Nephron progenitor cell (in vitro differentiated cells): ENCODE measurements around the gene IGF1R.

ENCODE experiments used
- DNase-seq: peaks from one replicate; pipeline ENCODE4 v3.0.0; 2021
- H3K27ac Mint-ChIP-seq: 2 replicates; pipeline ENCODE4 v1.8.0; 2021; ENCODE audit warnings: mild to moderate bottlenecking, moderate library complexity, mixed read lengths
- H3K27me3 Mint-ChIP-seq: 2 replicates; pipeline ENCODE4 v1.8.0; 2021; ENCODE audit warnings: mild to moderate bottlenecking, low read depth, mixed read lengths; ENCODE audit not compliant: poor library complexity
- H3K36me3 Mint-ChIP-seq: 2 replicates; pipeline ENCODE4 v1.8.0; 2021; ENCODE audit warnings: low read depth, mixed read lengths
- H3K4me1 Mint-ChIP-seq: 2 replicates; pipeline ENCODE4 v1.8.0; 2021; ENCODE audit warnings: mixed read lengths
- H3K4me3 Mint-ChIP-seq: 2 replicates; pipeline ENCODE4 v1.8.0; 2021; ENCODE audit warnings: mild to moderate bottlenecking, moderate library complexity, mixed read lengths
- H3K9me3 Mint-ChIP-seq: 2 replicates; pipeline ENCODE4 v1.8.0; 2021; ENCODE audit warnings: mild to moderate bottlenecking, moderate library complexity, mixed read lengths
- TF ChIP-seq, protein P1 (sequence below): fragments of 200-600 bp; sonication (generic); IDR thresholded peaks from 2 replicates; pipeline ENCODE4 v1.5.0; 2021; ENCODE audit warnings: antibody characterized with exemption

Gene IGF1R

DNA sequence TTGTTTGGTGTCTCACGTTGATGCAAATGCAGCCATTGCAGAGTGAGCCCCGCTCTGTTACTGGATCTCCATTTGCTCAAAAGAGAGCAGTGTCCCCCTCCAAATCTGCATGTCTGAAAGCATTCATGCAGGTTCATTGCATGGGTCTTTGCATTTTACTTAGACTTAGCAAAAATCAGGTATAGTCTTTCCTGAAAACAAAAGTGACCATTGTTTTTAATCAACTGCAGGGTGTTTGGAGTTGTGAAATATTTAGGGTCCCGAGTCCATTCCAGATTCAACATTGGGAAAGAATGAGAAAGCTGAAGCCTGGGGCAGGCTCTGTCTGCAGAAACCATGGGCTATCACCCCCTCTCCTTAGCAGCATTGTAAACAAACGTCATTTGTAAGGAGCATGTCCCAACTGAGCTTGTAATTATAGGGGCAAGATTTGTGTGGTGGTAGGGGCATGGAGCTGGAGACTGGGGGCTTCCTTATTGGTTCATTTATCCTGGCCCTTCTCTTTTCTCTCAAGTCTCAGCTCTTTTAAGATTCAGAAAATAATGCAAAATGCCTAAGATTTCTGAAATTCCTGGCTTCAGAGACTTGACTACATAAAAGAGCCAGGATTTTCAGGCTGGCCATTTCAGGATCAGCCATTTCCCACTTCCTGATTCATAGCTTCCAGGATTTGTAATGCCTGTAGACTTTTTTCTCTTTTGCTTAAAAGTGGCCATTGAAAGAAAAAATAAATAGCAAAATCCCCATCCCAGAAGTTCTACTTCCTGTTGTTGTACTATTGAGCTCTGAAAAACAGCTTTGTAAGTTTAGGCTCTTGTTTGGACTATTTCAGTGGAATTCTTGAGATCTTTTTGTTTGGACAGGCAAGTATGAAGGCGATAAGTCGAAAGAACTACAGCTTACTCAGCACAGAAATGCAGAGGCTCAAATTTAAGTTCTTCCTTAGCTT lies 23.0 kb downstream of the IGF1R start:
- Mint-ChIP-seq H3K4me3 (no peak overlapping the region), H3K4me1 (peaks cover 61% of the 10 kb centered on the region), H3K27ac (peak overlapping the region; percentile 74), H3K36me3 (peaks cover 31% of the 10 kb centered on the region), H3K9me3 (peaks cover under 1% of the 10 kb centered on the region), H3K27me3 (peaks cover 4% of the 10 kb centered on the region)
- TF ChIP-seq, protein P1, sequence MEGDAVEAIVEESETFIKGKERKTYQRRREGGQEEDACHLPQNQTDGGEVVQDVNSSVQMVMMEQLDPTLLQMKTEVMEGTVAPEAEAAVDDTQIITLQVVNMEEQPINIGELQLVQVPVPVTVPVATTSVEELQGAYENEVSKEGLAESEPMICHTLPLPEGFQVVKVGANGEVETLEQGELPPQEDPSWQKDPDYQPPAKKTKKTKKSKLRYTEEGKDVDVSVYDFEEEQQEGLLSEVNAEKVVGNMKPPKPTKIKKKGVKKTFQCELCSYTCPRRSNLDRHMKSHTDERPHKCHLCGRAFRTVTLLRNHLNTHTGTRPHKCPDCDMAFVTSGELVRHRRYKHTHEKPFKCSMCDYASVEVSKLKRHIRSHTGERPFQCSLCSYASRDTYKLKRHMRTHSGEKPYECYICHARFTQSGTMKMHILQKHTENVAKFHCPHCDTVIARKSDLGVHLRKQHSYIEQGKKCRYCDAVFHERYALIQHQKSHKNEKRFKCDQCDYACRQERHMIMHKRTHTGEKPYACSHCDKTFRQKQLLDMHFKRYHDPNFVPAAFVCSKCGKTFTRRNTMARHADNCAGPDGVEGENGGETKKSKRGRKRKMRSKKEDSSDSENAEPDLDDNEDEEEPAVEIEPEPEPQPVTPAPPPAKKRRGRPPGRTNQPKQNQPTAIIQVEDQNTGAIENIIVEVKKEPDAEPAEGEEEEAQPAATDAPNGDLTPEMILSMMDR, result no peak
- DNase-seq, result no peak

GRCh38 chr15:98673133-98673532 lies 24.8 kb downstream of the IGF1R start:
- H3K27ac Mint-ChIP-seq, result peak overlapping the region; percentile 30
- H3K27me3 Mint-ChIP-seq, result peaks cover 4% of the 10 kb centered on the region
- H3K9me3 Mint-ChIP-seq, result peaks cover 7% of the 10 kb centered on the region
- no peak overlapping the region for H3K4me3 Mint-ChIP-seq
- H3K36me3 Mint-ChIP-seq, result peaks cover 35% of the 10 kb centered on the region
- DNase-seq, result no peak
- TF ChIP-seq, protein P1, result no peak
- H3K4me1 Mint-ChIP-seq, result peaks cover 55% of the 10 kb centered on the region

DNA sequence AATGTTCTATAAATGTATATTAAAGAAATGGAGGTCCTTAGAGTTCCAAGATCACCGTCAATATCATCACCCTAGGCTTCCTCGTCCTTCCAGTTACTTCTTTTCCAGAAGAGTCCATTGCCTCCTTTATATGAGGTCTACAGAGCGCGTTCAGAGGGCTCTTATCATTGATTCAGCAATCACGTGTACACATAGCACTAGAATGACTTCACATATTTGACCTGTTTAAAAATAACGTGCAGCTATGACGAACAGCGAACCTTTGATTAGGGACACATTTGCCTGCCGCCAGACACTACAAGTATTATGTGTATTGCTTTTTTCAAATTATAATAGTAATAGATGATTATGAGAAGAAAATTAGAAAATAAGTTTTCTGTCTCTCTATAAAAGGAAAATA lies 26.0 kb downstream of the IGF1R start:
- Mint-ChIP-seq H3K27ac (no peak overlapping the region), H3K4me1 (peaks cover 52% of the 10 kb centered on the region), H3K9me3 (peaks cover 7% of the 10 kb centered on the region), H3K4me3 (no peak overlapping the region), H3K27me3 (peaks cover 4% of the 10 kb centered on the region), H3K36me3 (peaks cover 42% of the 10 kb centered on the region)
- TF ChIP-seq, protein P1, result no peak
- DNase-seq, result no peak

DNA sequence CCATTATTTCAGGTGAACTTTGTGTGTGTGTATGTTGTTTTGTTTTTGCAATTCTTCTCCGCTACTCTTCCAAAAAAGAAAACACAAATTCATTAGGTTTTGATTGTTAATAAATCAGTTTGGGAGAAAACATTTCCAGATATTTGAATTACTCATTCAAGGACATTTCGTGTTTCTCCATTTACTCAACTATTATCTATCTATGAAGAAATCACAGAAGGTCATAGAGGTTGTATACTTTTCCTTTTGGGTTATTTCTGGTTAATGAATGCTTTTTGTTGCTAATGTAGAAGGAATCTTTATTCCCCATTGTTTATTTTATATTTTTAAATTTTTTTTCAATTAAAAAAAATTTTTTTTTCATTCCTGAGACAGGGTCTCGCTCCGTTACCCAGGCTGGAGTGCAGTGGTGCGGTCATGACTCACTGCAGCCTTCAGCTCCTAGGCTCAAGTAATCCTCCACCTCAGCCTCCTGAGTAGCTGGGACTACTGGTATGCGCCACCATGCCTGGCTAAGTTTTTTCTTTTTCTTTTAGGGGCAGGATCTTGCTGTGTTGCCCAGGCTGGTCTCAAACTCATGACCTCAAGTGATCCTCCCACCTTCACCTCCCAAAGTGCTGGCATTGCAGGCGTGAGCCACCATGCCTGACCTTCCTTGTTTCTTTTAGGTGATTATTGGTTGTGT lies 28.4 kb downstream of the IGF1R start:
- Mint-ChIP-seq H3K9me3 (peaks cover 7% of the 10 kb centered on the region), H3K27me3 (no peaks in the 10 kb centered on the region), H3K27ac (peak overlapping the region; percentile 42), H3K4me3 (no peak overlapping the region), H3K36me3 (peaks cover 52% of the 10 kb centered on the region), H3K4me1 (peaks cover 37% of the 10 kb centered on the region)
- DNase-seq, result no peak
- TF ChIP-seq, protein P1, result no peak

DNA sequence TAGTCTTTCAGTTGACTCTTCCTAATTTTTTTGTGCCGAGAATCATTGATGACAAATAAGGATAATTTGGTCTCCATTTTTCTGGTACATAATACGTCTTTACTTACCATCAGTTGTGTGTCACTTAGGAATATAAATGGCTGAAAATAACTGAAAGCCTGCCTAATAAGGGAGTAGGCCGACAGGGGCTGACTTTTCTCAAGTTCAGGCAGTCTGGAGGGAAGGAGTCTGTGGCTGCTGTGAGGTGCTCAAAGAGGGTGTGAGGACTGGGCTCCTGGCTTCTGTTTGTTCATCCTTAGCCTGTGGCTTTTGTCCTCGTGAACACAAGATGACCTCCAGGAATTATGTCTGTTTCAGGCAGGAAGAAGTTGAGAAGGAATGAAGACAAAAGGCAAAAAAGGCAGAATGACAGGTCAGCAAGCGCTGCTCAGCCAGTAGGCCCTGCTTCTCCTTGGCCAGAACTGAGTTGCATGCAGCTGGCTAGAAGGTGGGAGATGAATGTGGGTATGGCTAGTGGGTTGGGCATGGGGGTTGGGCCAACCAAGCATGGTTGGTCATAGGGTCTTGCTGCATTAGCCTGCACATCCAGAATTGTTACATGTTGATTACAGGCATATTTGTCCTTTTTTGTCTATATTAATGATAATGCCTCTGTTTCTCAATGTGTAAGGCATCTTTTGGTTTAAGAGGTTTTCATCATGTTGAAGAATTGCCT lies 29.2 kb downstream of the IGF1R start:
- Mint-ChIP-seq H3K4me3 (no peak overlapping the region), H3K27me3 (no peaks in the 10 kb centered on the region), H3K27ac (peak overlapping the region; percentile 42), H3K4me1 (peaks cover 43% of the 10 kb centered on the region), H3K36me3 (peaks cover 56% of the 10 kb centered on the region), H3K9me3 (peaks cover 7% of the 10 kb centered on the region)
- no peak for DNase-seq
- TF ChIP-seq, protein P1, result no peak
